GM21360 (cell line): ENCODE measurements around the gene HOXC10.
A peak's percentile ranks its signal among the peaks of the same experiment; 100 is the strongest.

Source experiments
- ATAC-seq: cut with Tn5 transposase; IDR thresholded peaks from one replicate; pipeline ENCODE4 v1.9.1; 2021; ENCODE audit warnings: mild to moderate bottlenecking, moderate library complexity; ENCODE audit not compliant: unreplicated experiment

The HOXC10 gene

DNA sequence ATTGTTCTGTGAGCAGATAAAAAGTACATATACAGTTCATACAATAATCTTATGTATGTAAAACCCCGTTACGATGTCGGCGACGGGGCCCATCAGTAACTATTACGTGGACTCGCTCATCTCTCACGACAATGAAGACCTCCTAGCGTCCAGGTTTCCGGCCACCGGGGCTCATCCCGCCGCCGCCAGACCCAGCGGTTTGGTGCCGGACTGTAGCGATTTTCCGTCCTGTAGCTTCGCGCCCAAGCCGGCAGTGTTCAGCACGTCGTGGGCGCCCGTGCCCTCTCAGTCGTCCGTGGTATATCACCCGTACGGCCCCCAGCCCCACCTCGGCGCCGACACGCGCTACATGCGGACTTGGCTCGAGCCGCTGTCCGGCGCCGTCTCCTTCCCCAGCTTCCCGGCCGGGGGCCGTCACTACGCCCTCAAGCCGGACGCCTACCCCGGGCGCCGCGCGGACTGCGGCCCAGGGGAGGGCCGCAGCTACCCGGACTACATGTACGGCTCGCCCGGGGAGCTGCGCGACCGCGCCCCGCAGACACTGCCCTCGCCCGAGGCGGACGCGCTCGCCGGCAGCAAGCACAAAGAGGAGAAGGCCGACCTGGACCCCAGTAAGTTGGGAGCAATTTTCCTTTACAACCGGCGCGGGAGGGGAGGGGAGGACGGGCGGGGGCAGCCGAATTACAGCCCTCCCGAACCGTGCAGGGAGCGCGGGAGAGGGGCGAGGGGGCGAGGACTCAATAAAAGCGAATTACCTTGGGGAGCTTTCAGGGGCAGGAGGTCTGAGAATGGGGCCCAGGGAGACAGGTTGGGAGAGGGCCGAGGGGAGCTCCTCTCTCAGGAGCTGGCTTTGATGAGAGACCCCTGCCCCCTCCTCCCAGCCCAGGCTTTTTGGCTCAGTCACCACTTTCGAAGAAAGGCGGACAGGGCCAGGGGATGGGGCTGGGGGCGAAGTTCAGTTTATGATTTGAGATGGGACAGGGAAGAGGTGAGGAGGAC is 15.5 kb downstream of the HOXC10 start, which contains the start of gene HOXC9:
Gene HOXC9 (plus strand): TSS at position 46 of the 999 bp plus-strand sequence. CDS start 28 bp downstream, at position 74.
- no peak for ATAC-seq

DNA sequence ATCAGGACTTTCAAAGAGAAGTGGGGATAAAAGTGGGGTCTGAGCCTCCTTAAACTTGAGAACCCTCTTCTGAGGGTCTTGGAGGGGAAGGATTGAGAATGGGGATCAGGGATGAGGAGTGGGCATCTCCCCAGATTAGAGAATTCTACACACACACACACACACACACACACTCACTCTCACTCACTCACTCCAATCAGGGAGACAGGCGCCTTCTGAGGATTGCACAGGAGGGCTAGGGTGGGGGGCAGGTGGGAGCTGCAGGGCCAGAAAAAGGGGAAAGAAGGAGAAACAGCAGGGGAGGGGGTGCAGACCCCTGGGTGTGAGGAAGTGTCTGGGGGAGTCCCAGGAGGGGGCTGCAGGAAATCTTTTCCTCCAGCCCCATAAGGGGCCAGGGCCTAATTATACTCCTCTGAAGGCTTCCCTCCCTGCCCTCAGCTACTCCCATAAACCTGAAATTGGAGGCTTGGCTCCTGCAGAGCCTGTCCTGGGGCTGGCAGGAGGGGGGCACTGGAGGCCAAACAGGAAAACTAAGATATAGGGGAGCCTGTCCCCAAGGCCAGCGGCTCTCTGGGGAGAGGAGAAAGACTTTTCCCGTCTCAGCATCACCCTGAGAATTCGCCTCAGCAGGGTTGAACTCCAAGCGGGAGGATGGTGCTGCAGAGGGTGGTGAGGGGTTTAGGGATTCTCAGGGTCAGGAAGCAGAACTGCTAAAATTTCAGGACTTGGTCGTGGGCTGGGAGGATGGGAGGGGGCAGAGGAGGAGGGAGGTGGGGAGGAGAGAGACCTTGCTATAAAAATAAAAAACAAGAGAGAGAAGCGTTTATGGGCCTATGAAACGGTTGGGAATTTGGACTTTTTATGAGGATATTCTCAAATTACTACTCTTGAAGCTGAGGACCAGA is 16.6 kb downstream of the HOXC10 start:
- ATAC-seq = no peak

- ATAC-seq = no peak
Observed at GRCh38 chr12:54002278-54002914, 17.4 kb downstream of the HOXC10 start.

DNA sequence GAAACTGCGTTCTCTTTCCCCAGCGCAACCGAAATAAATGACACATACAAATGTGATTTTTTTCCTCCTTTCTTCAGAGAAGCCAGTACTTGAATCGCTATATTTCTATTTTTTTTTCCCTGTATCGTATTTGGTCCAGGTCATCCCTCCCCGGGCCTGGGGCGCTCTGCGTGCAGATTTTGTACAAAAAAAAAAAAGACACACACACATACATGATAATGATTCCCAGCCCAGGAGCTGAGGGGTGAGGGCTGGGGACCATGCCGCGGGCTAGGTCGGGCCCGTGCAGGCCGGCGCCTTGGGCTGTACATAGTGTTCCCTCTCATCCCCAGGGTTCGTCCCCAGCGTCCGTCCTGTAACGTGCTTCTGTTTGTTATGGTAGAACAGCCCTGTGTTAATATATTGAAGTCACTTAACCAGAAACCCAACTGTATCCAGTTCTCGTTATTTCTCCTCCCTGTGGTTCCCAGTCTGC is 18.0 kb downstream of the HOXC10 start:
- ATAC-seq = no peak

DNA sequence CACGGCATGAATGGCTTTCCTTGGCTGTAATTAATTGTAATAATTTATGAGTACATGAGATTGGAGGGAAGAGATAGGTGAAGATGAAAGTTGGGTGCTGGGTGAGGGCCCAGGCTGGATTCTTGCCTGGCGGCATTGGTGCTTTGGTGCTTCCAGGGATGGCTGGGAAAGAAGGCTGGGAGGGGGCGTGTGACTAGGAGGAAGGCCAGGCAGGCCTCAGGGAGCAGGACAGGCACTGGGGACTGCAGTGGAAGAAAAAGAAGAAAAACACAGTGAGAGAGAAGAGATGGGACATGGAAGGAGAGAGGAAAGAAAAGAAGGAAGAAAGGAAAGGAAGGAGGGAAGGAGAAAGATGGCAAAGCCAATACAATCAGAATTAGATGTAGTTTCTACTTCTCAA is 18.7 kb downstream of the HOXC10 start:
- no peak for ATAC-seq

DNA sequence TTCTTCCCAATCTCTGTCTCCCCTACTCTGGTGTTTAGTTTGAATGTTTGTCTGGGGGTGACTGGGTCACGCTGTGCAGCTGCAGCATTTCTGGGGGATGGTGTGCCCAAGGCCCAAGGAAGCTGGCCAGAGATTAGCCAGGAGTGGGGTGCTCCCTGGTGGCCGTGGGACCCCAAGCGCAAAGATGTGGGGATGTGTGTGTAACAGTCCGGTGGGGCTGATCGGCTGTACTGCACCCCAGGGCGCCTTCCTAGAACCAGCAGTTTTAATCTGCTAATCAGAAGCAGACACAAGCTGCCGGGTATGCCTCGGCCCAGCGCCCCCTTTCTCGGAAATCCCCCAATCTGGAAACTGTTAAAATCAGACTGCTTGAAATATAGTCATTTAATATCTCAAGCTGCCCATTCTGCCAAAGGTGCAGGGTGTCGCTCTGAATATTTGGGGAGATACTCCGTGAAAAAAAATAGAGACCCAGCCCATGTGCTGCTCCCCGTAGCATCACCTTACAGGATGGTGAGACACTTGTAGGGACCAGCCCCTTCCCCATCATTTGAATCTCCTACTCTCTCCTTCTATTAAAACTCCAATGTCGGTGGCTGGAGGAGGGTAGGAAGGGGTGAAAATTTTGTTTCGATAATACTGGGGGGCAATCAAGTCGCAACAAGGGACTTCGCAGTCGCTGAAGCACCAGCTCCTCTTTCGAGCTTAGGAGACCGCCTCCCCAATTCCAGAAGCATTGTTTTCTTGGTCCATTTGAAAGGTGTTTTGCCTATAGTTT is 19.3 kb downstream of the HOXC10 start:
- no peak for ATAC-seq

- ATAC-seq = no peak
Observed at GRCh38 chr12:54004841-54005530, 20.0 kb downstream of the HOXC10 start.

GRCh38 chr12:54005531-54005852 is 20.5 kb downstream of the HOXC10 start:
- no peak for ATAC-seq

- ATAC-seq = peak; percentile 63
Observed at GRCh38 chr12:54005853-54006558, 21.1 kb downstream of the HOXC10 start.

GRCh38 chr12:54006559-54007220 is 21.7 kb downstream of the HOXC10 start:
- no peak for ATAC-seq

DNA sequence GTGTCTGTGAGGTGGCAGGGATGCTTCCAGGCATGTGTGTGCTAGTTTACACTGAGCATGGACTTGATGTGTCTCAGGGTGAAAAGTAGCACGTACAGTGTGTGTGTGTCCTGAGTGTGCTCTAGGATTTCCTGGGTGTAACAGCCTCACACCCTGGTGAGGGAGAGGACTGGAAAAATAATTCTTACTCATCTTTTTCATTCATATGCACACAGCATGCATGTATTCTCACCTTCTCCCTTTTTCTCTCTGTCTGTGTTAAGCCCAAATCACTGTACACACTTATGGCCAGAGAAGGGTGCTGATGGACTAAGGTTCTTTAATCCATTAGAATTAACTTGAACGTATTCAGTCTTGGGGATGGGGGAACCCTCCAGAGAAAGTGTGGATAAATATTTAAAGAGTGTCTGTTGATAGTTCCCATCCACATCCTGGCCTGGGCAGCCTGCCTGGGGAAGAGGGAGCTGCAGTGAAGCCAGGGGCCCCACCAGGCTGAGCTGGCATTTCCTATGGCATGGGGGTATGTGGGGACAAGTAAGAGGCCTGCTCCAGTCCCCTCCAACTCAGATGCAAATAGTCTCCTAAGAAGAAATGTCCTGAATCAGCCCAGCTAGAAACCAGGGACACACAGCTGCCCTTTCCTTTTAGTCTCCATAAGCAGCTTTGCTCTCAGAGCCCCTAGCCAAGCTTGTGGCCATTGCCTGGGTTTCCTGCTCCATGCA is 22.8 kb downstream of the HOXC10 start:
- no peak for ATAC-seq

DNA sequence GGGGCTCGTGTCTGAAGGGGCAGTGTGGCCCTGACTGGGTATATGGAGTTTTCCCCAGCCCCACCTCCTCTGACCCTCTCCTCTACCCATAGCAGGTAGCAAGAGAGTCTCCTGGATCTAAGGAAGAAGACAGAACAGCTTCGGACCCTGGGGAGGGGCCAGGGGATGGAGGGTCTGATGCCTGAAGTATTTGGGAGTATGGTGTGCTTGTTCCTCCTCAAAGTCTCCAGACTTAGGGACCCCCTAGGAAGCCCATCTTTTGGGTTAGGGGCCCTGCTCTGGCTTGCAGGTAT is 23.3 kb downstream of the HOXC10 start:
- ATAC-seq = no peak

DNA sequence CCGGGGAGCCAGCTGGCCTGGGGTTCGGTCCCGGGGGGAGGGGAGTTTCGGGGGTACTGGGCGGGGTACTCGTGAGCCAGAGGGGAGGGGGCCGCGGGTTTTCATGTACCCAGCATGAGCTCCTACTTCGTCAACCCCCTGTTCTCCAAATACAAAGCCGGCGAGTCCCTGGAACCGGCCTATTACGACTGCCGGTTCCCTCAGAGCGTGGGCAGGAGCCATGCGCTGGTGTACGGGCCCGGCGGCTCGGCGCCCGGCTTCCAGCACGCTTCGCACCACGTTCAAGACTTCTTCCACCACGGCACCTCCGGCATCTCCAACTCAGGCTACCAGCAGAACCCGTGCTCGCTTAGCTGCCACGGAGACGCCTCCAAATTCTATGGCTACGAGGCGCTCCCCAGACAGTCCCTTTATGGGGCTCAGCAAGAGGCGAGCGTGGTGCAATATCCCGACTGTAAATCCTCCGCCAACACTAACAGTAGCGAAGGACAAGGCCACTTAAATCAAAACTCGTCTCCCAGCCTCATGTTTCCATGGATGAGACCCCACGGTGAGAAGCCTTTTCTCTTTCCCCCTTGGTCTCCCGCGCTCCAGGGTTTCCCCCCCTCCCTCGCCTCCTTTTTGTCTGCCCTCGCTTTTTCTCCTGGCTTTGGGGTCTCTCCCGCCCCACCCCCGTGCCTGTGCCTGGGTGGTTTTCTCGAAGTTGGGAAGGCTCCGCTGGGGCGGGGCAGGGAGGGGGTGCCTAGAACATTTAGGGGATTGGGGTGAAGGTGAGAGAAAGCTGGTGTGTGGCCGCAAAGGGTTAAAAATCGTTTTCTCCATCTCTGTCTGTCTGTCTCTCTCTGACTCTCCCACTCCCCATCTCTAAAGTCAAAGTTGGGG is 24.5 kb downstream of the HOXC10 start:
- no peak for ATAC-seq

- no peak for ATAC-seq
Observed at GRCh38 chr12:54010053-54010971, 25.4 kb downstream of the HOXC10 start.

GRCh38 chr12:54010972-54011664 is 26.2 kb downstream of the HOXC10 start:
- ATAC-seq = no peak
